T-helper 1 cell treated with Interleukin-12 subunit alpha and Interleukin-12 subunit beta and Interleukin-4 antibody, amounts not matched to agents 30 μg/mL and 1 μg/mL, for 36 hours (primary cell): ENCODE data around the gene MCF2L2.
"Not testable (repeated sequence)": the region's sequence is repeated elsewhere in the genome, so short reads cannot be mapped to it uniquely, and the experiment has no call there.

ENCODE experiments used
- H3K27ac Mint-ChIP-seq: one replicate; pipeline ENCODE4 v1.8.0; 2021; ENCODE audit warnings: mild to moderate bottlenecking, mixed read lengths
- H3K27me3 Mint-ChIP-seq: one replicate; pipeline ENCODE4 v1.8.0; 2021; ENCODE audit warnings: low read depth, mixed read lengths
- H3K36me3 Mint-ChIP-seq: one replicate; pipeline ENCODE4 v1.8.0; 2021; ENCODE audit warnings: low read depth, mixed read lengths
- H3K4me1 Mint-ChIP-seq: one replicate; pipeline ENCODE4 v1.8.0; 2021; ENCODE audit warnings: low read depth, mixed read lengths
- H3K4me3 Mint-ChIP-seq: one replicate; pipeline ENCODE4 v1.8.0; 2021; ENCODE audit warnings: mild to moderate bottlenecking, moderate library complexity, mixed read lengths
- H3K9me3 Mint-ChIP-seq: one replicate; pipeline ENCODE4 v1.8.0; 2021; ENCODE audit warnings: mixed read lengths

Gene MCF2L2

GRCh38 chr3:183180110-183180783 lies 248.2 kb downstream of the MCF2L2 start:
- H3K27ac Mint-ChIP-seq = no peak overlapping the region
- H3K9me3 Mint-ChIP-seq = no peaks in the 10 kb centered on the region
- H3K36me3 Mint-ChIP-seq = no peaks in the 10 kb centered on the region
- H3K27me3 Mint-ChIP-seq = peaks cover 41% of the 10 kb centered on the region
- peaks cover 11% of the 10 kb centered on the region for H3K4me1 Mint-ChIP-seq
- peak overlapping the region; percentile 45 for H3K4me3 Mint-ChIP-seq

DNA sequence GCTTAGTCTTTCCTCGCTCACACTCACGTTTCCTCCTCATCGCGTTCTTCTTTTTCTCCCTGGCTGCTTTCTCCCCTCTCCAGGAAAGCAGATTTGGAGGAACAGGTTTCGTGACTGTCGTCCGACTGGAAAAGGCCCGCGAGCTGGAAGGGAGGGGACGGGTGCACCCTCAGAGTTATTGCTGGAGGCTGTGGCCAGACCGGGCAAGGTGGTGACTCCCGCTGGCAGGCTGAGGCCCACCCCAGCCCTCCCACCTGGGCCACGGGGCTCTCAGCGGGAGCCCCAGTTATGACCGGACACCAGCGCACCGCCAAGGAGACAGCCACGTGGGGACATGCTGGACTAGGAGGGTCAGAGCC lies 248.9 kb downstream of the MCF2L2 start:
- not testable (repeated sequence) for H3K36me3 Mint-ChIP-seq, H3K27ac Mint-ChIP-seq, H3K9me3 Mint-ChIP-seq
- Mint-ChIP-seq H3K4me3 (peak overlapping the region; percentile 73), H3K4me1 (peaks cover 11% of the 10 kb centered on the region), H3K27me3 (peaks cover 44% of the 10 kb centered on the region)

GRCh38 chr3:183178833-183179549 lies 249.4 kb downstream of the MCF2L2 start:
- Mint-ChIP-seq H3K4me1 (peaks cover 11% of the 10 kb centered on the region), H3K4me3 (peak overlapping the region; percentile 73), H3K36me3 (no peaks in the 10 kb centered on the region), H3K27me3 (peaks cover 44% of the 10 kb centered on the region), H3K9me3 (no peaks in the 10 kb centered on the region), H3K27ac (no peak overlapping the region)

- H3K4me1 Mint-ChIP-seq = peaks cover 11% of the 10 kb centered on the region
- peaks cover 48% of the 10 kb centered on the region for H3K27me3 Mint-ChIP-seq
- H3K36me3 Mint-ChIP-seq = no peaks in the 10 kb centered on the region
- H3K9me3 Mint-ChIP-seq = no peaks in the 10 kb centered on the region
- H3K4me3 Mint-ChIP-seq = peak overlapping the region; percentile 66
- no peak overlapping the region for H3K27ac Mint-ChIP-seq
These were observed 249.9 kb downstream of the MCF2L2 start for GRCh38 chr3:183178512-183178832.

GRCh38 chr3:183172051-183172639 lies 256.3 kb downstream of the MCF2L2 start:
- Mint-ChIP-seq H3K36me3 (no peaks in the 10 kb centered on the region), H3K4me1 (no peaks in the 10 kb centered on the region), H3K27ac (no peak overlapping the region), H3K4me3 (no peak overlapping the region), H3K9me3 (no peaks in the 10 kb centered on the region), H3K27me3 (peaks cover 36% of the 10 kb centered on the region)

DNA sequence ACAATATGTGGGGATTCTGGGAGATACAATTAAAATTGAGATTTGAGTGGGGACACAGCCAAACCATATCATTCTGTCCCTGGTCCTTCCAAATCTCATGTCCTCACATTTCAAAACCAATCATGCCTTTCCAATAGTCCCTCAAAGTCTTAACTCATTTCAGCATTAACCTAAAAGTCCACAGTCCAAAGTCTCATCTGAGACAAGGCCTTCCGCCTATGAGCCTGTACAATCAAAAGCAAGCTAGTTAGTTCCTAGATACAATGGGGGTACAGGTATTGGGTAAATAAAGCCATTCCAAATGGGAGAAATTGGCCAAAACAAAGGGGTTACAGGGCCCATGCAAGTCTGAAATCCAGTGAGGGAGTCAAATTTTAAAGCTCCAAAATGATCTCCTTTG lies 260.4 kb downstream of the MCF2L2 start:
- not testable (repeated sequence) for H3K4me3 Mint-ChIP-seq, H3K27ac Mint-ChIP-seq, H3K36me3 Mint-ChIP-seq, H3K4me1 Mint-ChIP-seq, H3K9me3 Mint-ChIP-seq
- H3K27me3 Mint-ChIP-seq = peaks cover 18% of the 10 kb centered on the region

DNA sequence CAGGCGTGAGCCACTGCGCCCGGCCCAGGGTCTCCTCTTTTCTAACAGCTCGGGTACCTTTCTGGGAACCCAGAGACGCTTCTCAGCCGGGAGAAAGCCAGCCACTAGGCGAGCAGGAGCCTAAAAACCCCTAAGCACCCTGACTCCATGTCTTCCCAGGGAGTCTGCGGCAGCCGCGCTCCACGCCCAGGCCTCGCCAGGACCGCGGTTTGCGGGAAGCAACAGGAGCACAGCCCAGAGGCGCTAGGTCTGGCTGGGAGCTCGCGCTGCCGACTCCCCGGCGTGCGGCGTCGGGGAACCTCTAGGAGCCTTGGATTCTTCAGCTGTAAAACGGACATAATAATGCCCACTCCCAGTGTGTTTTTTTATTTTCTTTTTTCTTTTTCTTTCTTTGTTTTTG lies 264.9 kb downstream of the MCF2L2 start:
- H3K27ac Mint-ChIP-seq = no peak overlapping the region
- H3K4me1 Mint-ChIP-seq = peaks cover 16% of the 10 kb centered on the region
- H3K9me3 Mint-ChIP-seq = no peaks in the 10 kb centered on the region
- peaks cover 16% of the 10 kb centered on the region for H3K27me3 Mint-ChIP-seq
- H3K36me3 Mint-ChIP-seq = no peaks in the 10 kb centered on the region
- peak overlapping the region; percentile 80 for H3K4me3 Mint-ChIP-seq

DNA sequence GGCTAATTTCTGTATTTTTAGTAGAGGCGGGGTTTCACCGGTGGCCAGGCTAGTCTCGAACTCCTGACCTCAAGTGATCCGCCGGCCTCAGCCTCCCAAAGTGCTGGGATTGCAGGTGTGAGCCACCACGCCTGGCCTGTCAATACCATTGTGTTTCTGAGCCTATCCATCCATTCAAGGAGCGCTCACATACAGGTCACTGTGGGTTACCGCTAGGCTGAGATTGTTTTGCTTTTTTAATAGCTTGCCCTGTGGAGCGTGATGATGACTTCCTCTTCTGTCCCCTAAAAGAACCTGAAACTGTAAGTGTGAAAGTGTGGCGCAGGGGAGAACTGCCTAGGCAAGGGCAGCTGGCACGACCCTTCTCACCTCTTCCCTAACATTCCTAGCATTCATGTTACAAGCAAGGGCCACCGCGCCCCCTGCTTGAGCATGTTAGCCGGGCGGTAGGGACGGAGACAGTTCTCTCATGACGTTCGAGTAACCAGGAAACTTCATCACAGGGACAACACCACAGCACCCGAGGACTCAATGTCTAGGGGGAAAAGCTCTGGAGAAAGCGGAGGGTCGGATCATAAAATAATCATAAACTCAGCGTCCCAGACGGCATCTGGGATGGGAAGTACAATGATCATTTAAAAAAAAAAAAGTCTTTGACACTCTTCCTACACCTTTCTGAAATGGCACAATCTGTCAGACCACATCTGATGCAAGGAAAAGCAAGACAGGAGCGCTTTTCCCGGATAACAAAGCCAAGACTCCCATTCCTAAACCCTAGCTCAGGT lies 266.7 kb downstream of the MCF2L2 start:
- peaks cover 22% of the 10 kb centered on the region for H3K4me1 Mint-ChIP-seq
- H3K36me3 Mint-ChIP-seq = peaks cover 4% of the 10 kb centered on the region
- H3K27me3 Mint-ChIP-seq = peaks cover 12% of the 10 kb centered on the region
- H3K9me3 Mint-ChIP-seq = no peaks in the 10 kb centered on the region
- H3K4me3 Mint-ChIP-seq = peak overlapping the region; percentile 92
- peak overlapping the region; percentile 67 for H3K27ac Mint-ChIP-seq

DNA sequence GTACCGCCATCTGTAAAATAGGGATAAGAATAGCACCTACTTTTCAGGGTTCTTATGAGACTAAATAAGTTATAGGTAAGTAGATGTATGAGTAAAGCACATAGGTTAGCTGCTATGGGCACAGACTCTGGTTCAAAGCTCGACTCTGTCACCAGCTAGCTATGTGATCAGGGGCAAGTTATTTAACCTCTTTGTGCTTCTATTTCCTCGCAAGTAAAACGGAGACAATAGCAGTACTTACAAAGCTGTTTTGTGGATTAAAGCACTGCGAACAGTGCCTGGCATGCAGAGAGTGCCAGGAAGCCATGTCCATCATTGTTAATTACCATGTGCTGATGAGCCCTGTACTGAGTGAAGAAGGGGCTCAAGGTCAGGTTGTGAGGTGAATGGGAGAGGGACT lies 267.8 kb downstream of the MCF2L2 start:
- Mint-ChIP-seq H3K27ac (no peak overlapping the region), H3K4me3 (no peak overlapping the region), H3K4me1 (peaks cover 22% of the 10 kb centered on the region), H3K9me3 (no peaks in the 10 kb centered on the region), H3K36me3 (peaks cover 6% of the 10 kb centered on the region), H3K27me3 (peaks cover 8% of the 10 kb centered on the region)

GRCh38 chr3:183159333-183159732 lies 269.1 kb downstream of the MCF2L2 start:
- no peak overlapping the region for H3K27ac Mint-ChIP-seq
- H3K27me3 Mint-ChIP-seq = peaks cover 3% of the 10 kb centered on the region
- H3K36me3 Mint-ChIP-seq = peaks cover 6% of the 10 kb centered on the region
- H3K9me3 Mint-ChIP-seq = no peaks in the 10 kb centered on the region
- H3K4me1 Mint-ChIP-seq = peaks cover 22% of the 10 kb centered on the region
- H3K4me3 Mint-ChIP-seq = no peak overlapping the region

- Mint-ChIP-seq H3K27ac (no peak overlapping the region), H3K9me3 (no peaks in the 10 kb centered on the region), H3K27me3 (peaks cover 3% of the 10 kb centered on the region), H3K4me1 (peaks cover 22% of the 10 kb centered on the region), H3K36me3 (peaks cover 6% of the 10 kb centered on the region), H3K4me3 (no peak overlapping the region)
These were observed 269.8 kb downstream of the MCF2L2 start for GRCh38 chr3:183158551-183159006.

- Mint-ChIP-seq H3K27me3 (peaks cover 3% of the 10 kb centered on the region), H3K4me3 (no peak overlapping the region), H3K9me3 (no peaks in the 10 kb centered on the region), H3K27ac (no peak overlapping the region), H3K36me3 (peaks cover 6% of the 10 kb centered on the region), H3K4me1 (peaks cover 22% of the 10 kb centered on the region)
These were observed 270.3 kb downstream of the MCF2L2 start for GRCh38 chr3:183158113-183158512.

DNA sequence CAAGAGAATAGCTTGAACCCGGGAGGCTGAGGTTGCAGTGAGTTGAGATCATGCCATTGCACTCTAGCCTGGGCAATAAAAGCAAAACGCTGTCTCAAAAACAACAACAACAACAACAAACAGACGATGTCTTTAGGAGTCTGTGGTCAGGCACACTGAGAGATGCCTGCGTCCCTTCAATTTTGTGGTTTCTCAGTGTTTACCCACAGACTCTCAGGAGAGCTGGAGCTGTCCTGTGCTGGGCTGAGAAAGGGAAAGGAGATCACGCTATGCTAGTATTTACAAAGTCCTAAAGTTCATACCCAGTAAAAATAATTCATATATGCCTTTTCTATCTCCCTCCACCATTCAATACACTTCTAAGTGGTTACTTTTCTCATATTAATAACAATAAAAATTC lies 272.2 kb downstream of the MCF2L2 start:
- peaks cover 17% of the 10 kb centered on the region for H3K4me1 Mint-ChIP-seq
- H3K27me3 Mint-ChIP-seq = no peaks in the 10 kb centered on the region
- no peak overlapping the region for H3K27ac Mint-ChIP-seq
- no peak overlapping the region for H3K4me3 Mint-ChIP-seq
- H3K9me3 Mint-ChIP-seq = no peaks in the 10 kb centered on the region
- H3K36me3 Mint-ChIP-seq = peaks cover 8% of the 10 kb centered on the region

- H3K9me3 Mint-ChIP-seq = no peaks in the 10 kb centered on the region
- peaks cover 17% of the 10 kb centered on the region for H3K4me1 Mint-ChIP-seq
- no peak overlapping the region for H3K4me3 Mint-ChIP-seq
- H3K36me3 Mint-ChIP-seq = peaks cover 8% of the 10 kb centered on the region
- no peak overlapping the region for H3K27ac Mint-ChIP-seq
- no peaks in the 10 kb centered on the region for H3K27me3 Mint-ChIP-seq
These were observed 272.9 kb downstream of the MCF2L2 start for GRCh38 chr3:183155499-183155898.
